HG02884 (cell line): Measurements from ENCODE around the gene AP3B1.

Experiments used
- ATAC-seq: cut with Tn5 transposase; IDR thresholded peaks from one replicate; pipeline ENCODE4 v1.9.1; 2021; ENCODE audit warnings: mild to moderate bottlenecking, moderate library complexity; ENCODE audit not compliant: unreplicated experiment

AP3B1 gene

DNA sequence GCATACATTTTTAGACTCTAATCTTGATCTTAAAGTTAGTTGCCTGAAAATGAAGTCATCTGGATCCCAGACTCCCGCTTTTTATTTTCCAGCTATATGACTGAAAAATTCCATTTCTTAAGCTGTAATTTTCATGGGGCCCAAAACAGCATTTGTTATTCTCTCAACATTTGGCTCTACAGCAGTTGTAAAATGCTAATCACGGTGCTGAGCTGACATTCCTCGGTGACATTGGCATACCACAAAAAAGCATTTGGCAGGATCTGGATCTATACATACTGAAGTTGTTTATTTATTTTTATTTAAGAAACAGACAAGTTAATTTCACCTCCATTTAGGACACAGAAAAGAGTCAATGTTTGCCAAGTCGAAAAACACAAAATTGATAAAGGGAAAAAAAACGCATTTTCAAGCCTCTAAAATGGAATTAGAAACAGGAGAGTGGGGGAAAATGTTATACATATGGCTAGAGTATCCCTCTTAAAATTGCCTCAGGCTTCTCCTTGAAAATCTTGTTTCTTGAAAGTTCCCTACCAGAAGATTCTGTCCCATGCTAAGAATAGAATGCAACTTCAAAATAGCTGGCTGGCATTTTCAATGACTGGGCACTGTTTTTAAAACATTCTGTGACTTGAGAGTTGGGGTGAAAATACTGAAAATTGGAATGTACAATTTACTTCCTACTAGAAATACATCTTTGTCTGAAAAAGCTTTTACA is 310.9 kb downstream of the AP3B1 start:
- ATAC-seq, result no peak

DNA sequence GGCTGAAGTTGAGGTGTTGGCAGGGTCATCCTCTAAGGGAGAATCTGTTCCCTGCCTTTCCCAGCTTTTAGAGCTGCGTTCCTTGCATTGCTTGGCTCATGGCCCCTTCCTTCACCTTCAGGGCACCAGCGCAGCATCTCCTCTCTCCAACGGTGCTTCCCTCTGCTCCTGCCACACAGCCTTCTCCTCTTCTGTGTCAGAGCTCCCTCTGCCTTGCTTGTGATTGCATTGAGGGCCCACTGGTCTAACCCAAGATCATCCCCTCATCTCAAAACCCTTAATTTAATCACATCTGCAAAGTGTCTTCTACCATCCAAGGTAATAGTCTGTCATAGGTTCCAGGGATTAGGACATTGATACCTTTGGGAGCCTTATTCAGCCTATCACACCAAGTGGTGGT is 312.7 kb downstream of the AP3B1 start:
- ATAC-seq, result no peak

DNA sequence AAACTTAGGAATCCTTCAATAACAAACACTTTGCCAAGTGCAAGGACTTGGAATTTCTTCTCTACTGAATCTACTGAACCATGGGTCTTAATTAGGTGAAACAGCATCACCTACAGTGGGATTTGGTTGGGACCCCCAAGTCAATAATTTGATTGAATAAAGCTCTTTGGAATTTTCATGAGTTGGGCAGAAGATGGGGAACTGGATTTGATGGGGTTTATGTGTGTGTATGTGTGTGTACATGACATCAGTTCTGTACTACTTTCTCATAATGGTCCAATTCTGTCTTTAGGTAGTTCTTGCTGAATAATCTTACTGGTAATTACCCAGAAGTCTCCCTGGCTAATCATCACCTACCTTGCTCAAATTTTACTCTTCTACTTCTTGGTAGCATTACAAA is 319.9 kb downstream of the AP3B1 start:
- no peak for ATAC-seq

DNA sequence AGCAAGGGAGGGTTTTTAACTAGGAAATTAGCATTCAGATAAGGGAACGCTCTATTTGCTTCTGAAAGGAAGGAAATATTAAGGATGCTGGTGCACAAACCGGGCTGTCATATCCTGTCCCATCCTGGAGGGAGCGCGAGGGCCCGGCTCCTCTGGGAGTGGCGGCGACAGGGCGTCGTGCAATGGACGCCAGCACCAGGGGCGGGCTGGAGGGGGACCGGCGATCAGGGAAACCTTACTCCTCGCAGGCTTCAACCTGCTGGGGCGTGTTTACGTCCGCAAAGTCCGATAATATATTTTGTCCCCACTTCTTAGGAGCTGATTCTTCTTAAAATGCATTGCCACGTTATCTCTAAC is 321.3 kb downstream of the AP3B1 start:
- ATAC-seq, result no peak

DNA sequence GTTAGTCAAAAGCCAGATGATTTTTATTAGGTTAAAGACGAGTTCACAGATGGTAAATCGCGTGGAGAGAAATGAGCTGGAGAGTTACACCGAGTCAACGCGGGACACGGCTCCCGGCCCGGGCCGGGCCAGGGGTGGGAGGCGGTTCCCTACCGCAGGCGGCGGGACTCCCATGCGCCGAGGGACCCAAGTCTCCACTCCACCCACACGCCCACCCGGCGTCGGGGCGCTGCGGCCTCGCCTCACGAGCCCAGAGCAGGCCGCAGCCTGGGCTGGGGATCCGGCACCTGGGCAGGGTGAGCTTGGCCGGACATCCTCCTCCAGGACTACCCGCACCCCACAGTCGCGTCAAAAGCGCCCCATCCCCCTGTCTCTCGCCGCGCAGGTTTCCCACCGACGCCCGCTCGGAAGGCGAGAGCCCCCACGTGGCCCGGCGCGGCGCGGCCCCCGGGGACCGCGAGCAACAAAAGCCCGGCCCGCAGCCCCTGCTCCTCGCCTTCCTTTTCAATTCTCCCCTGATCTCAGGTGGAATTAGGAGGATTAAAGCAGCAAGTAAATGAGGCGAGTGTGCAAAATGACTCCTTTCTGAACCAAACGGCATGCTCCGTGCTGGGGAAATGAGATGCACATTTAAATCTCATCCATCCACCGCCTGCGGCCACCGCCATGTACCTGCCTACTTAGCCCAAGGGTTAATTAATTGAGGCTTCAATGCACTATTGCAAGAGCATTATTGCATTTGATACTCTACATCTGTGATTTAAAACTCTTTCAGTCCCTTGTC is 321.8 kb downstream of the AP3B1 start:
- ATAC-seq, result no peak

DNA sequence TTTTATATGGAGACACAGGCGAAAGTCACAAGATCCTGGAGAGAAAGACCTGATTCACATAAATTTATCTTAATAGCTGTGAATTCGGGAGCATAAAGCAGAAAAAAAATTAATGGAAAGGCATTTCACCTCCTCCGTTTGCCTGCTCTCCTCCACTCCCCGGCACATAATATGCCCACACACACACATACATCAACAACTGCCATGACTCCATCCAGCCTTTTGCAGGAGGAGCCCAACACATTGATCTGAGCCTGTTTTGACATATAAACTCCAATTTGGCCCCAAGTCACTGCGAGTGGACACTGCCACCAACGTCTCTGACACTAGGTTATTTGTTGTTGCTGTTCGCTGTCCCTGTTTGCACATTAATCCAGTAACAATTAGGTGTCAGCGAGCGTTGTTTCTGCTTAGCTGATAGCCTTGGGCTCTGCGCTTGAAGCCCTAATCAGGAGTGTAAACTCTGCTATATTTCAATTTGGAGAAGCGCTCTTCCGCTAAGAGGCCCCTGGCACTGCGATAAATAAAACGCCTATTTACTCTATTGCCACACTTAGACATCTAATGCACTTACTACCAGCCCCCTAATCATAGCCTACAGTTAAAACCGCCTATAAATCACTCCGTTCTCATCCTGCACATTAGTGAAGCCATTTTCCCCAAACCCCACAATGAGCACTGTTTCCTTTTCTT is 322.6 kb downstream of the AP3B1 start:
- ATAC-seq, result no peak

DNA sequence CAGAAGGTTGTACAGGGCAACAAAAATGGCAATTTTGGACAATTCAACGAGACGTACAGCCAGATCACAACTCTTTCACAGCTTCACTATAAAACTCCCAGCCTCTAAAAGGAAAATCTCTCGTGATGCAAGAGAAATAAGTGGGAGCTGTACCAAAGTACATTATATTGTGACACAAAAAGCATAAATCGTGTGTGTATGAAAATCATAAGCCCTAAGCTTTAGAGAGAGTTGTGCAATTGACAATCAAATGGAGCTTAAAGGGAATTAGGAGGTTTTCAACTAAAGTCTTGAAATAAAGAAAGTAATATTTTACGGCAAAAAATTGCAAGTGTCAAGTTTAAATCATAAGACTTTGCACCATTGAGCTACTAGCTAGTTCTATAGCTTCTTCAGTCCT is 323.6 kb downstream of the AP3B1 start:
- ATAC-seq, result no peak

DNA sequence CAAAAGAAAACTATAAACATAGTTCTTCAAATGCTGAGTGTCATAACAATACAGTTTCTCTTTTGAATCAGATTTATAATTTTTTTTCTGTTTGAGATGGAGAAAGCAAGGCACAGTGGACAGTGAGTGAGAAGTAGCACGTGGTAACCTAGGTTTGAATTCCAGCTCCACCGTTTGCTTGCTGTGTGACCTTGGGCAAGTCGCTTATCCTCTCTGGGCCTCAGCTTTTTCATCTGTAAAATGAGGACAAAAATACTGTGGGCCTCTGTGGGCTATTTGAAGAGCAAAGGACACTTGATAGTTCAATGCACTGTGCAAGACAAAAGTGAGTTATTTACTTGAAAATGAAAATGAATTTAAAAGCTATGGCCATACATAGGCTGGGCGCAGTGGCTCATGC is 330.7 kb downstream of the AP3B1 start:
- no peak for ATAC-seq

DNA sequence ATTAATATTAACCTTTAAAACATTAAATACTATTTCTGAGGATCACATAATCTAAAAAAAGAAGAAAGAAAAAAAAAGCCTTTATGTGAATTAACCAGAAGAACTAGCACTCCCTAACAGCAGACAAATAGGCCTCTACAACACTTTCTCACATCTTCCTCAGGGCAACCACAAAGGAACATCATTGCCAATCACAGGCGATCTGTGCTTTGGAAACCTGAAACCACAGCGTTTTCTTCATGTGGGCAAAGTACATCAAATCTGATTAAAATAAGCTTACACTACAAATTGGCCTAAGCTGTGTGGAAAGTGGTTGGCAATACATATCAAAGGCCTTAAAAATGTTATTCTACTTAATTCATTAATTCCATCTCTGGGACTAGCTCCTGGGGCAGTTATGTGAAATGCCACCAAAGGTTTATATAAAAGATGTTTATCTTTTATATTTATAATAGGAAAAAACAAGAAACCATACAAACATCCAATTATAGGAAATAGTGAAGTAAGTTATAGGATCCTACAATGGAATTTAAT is 333.6 kb downstream of the AP3B1 start:
- no peak for ATAC-seq

DNA sequence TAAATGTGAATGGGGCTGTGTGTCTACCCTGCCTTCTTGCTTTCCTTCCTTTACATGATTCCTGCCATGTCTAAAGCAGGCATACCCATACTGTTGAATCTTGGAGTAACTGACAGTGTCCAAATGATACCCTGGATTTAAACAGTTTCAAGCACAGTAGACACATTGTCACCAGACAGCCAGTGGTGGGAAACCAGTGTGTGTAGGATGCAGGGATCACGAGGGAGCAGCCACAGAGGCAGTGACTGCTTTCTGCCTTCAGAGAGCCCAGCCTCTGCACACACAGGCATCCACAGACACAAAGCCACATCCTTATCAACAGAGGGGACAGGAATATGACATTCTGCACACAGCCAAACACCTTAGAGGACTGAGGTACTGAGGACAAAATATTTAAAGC is 334.2 kb downstream of the AP3B1 start:
- no peak for ATAC-seq

DNA sequence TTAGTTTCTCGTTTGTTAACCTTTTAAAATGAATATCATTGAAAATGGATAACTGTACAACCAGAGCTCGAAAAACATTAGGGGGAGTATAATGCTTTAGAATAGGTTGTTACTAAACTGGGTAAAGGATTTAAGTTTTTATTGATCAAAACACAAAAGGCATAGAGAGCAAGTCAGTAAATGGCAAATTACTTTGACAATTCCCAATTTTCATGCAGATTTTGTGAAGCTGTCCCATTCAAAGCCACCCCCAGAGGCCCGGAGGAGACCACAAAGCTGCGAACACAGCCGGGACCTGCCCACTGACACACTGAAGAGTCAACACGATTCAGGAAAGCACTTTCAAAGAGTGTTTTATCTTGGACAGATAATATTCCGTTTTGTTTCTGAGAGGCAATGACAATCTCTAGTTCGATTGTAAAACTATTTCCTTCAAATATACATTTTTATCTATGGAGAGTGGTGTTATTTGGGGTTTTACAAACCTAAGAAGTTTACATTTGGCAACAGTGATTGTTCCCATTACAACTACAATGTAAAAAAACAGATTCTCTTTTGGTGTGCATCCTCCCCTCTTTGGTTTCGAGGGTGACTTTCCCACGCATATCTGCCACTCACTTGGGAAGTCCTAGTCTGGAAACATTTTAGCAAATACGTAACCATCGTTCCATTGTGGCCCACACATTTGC is 335.7 kb downstream of the AP3B1 start:
- ATAC-seq, result no peak

DNA sequence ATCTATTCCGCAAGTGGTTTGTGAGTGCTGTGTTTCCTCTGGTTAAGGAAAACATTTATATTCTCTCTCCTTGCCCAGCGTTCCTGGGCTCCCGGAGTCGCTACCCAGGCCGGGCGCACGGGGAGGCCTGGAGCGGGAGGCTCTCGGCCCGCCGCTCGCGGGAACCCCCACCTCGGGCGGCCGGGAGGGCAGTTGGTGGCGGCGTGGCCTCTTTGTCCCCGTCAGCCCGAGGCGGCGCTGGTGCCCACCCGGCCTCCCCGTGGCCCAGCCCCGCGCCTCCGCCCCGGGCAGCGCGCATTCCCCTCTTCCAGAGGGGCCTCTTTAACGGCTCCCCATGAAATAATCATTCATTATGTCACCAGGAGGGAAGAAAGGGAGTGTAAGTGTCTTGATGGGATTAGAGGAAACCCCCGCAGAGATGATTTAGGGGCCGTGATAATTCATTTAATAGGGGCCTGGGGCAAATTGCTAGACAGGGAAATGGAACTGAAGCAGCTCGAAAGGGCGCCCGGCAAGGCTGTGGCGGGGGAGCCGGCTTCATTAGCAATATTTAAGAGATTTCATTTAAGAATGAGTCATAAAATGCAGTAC is 336.5 kb downstream of the AP3B1 start:
- ATAC-seq, result no peak

DNA sequence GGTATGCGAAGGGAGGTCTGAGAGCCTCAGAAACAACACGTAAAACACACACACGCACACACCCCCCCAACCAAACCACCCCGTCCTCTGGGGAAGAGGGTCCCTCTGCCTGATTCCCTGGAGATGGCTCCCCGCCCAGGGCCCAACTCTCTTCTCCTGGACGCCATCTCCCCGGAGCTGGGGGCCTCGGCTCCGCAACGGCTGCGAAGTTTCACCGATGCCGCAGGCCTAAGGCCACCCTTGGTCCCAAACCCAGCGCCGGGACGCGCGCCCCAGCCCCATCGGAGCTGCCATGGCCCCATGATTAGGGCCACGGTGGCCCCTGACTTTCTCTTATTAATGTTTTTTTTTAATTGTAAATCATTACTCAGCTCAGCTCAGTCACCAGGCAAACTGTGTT is 337.0 kb downstream of the AP3B1 start:
- no peak for ATAC-seq

DNA sequence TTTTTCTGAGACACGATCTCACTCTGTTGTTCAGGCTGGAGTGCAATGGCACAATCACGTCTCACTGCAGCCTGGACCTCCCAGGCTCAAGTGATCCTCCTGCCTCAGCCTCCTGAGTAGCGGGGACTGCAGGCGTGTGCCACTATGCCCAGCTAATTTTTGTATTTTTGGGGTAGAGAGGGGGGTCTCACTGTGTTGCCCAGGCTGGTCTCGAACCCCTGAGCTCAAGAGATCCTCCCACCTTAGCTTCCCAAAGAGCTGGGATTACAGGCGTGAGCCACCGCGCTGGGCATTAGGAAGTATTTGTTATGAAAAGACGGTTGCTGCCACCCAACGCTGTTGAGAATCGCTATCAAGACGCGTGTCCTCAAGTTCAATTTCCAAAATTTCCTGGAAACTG is 337.4 kb downstream of the AP3B1 start:
- ATAC-seq, result no peak

DNA sequence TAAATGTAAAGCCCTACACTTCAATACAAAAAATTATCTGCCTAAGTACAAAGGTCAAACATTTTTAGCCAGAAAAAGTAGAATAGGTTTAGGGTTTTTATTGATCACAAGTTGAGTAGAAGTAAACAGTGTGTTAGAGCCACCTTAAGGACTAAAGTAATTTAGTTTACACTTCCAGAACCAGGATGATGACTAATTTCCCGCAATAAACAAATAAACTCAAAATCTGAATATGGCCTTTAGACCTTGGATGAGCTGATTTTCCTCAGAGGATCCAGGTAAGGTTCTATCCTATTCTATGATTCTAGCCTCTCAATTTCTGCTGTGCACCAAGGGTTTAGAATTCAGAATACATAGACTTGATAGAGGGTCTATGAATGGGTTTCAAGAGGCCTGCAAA is 338.9 kb downstream of the AP3B1 start:
- ATAC-seq, result no peak

DNA sequence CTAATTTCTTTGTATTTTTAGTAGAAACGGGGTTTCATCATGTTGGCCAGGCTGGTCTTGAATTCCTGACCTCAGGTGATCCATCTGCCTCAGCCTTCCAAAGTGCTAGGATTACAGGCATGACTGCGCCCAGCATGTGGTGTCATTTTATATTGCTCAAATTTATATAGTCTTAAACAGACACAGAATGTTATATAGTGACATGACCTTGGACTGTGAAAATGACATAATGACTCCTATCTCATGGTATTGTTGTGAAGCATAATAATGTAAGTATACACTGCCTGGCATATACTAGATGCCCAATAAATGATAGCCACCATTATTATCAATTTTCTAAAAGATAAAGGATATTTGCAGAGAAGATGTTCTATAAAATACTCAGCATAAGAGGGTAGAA is 341.1 kb downstream of the AP3B1 start:
- ATAC-seq, result no peak

DNA sequence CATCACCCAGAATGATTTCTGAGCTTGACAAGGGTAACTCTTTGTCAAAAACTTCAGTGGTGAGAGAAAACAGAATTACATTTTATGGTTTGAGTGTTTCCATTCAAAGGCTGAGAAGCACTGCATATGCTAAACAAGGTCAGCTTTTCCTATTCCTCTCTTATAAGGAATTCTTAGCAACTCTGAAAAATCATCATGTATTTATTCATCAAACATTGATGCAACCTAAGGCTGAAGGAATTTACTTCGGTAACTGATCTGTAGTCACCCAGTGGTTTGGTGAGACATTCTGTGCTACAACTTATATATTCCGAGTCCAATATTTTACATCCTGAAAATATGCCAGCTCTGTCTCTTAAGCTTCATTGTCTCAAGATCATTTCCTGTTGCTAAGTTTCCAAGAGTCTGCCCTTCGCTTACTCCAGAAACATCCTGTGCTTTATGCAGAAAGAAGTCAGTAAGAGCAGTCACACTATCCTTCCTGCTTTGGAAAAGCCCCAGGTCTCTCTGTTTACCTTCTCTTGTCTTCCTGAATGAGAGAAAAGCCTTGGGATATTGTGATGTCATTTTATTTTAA is 341.8 kb downstream of the AP3B1 start:
- no peak for ATAC-seq
